ENCODE measurements around the gene THAP12.

DNA sequence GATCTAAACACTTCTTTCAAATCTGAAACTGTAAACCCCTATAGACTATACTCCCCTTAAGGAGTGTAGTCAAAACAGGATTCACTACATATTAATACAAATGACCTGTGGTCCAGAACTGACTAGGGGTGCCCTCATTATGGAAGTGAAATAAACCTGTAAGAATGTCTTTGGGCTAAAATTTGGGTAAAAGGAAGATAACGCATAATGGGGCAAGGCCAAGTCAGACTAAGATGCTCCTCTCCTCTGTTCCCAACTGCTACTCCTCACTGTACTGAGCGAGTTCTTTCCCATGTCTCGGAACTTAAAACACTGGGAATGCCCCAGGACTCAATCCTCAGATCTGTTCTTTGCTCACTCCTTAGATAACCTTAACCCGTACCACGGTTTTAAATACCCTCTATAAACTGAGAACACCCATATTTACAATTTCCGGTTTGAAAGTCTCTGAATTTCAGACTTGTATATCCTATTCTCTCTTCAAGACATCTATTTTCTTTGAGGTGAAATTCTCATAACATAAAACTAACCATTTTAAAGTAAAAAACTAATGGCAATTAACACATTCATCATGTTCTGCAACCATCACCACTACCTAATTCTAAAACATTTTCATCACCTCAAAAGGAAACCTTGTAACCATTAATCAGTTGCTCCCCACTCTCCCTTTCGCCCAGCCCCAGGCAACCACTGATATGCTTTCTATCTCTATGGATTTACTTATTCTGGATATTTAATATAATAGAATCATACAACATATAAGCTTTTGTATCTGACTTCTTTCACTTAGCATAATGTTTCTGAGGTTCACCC, 4.0 kb downstream of the THAP12 start:
- TF ChIP-seq, protein P1, sequence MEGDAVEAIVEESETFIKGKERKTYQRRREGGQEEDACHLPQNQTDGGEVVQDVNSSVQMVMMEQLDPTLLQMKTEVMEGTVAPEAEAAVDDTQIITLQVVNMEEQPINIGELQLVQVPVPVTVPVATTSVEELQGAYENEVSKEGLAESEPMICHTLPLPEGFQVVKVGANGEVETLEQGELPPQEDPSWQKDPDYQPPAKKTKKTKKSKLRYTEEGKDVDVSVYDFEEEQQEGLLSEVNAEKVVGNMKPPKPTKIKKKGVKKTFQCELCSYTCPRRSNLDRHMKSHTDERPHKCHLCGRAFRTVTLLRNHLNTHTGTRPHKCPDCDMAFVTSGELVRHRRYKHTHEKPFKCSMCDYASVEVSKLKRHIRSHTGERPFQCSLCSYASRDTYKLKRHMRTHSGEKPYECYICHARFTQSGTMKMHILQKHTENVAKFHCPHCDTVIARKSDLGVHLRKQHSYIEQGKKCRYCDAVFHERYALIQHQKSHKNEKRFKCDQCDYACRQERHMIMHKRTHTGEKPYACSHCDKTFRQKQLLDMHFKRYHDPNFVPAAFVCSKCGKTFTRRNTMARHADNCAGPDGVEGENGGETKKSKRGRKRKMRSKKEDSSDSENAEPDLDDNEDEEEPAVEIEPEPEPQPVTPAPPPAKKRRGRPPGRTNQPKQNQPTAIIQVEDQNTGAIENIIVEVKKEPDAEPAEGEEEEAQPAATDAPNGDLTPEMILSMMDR (IDR thresholded peaks at IDR 0.05) = no peak
- TF ChIP-seq POLR2A (IDR thresholded peaks at IDR 0.05) = no peak

All from heart left ventricle (tissue), 13 donors.